ENCODE measurements around the gene RAB36. TPM values are rescaled to one million over a fixed set of nuclear protein-coding genes. Genes with fewer than 3 reads are reported as not detected.

The RAB36 gene
- total RNA-seq, 1 donor from 2014 or later: 3.2 TPM

- no peak for DNase-seq (ENCODE audit: extremely low spot score in 2 of 2)
- Histone ChIP-seq H3K4me1 (peaks cover 12% of the 10 kb centered on the region), H3K27ac (no peak overlapping the region), H3K4me3 (no peak overlapping the region), H3K36me3 (no peaks in the 10 kb centered on the region), H3K9me3 (no peaks in the 10 kb centered on the region), H3K27me3 (no peaks in the 10 kb centered on the region)
- intact Hi-C loops (cut with DNase I): no loop called here
- TF ChIP-seq POLR2A (IDR thresholded peaks at IDR 0.05) (no peak), POLR2AphosphoS5 (IDR thresholded peaks at IDR 0.05; ENCODE audit: insufficient read depth in 1 of 2, low read depth in 1 of 2) (no peak), CTCF (IDR thresholded peaks at IDR 0.05) (no peak)
Observed at GRCh38 chr22:23159291-23159630, 14.0 kb downstream of the RAB36 start.

GRCh38 chr22:23161029-23161428, 15.8 kb downstream of the RAB36 start:
- Histone ChIP-seq H3K27me3 (no peaks in the 10 kb centered on the region), H3K4me3 (no peak overlapping the region), H3K27ac (no peak overlapping the region), H3K9me3 (no peaks in the 10 kb centered on the region), H3K4me1 (peaks cover 13% of the 10 kb centered on the region), H3K36me3 (no peaks in the 10 kb centered on the region)
- DNase-seq (ENCODE audit: extremely low spot score in 2 of 2): no peak
- intact Hi-C loops (cut with DNase I): no loop called here
- TF ChIP-seq CTCF (IDR thresholded peaks at IDR 0.05) (no peak), POLR2A (IDR thresholded peaks at IDR 0.05) (no peak), POLR2AphosphoS5 (IDR thresholded peaks at IDR 0.05; ENCODE audit: insufficient read depth in 1 of 2, low read depth in 1 of 2) (no peak)

GRCh38 chr22:23161574-23161973, 16.3 kb downstream of the RAB36 start:
- DNase-seq (ENCODE audit: extremely low spot score in 2 of 2): no peak
- intact Hi-C loops (cut with DNase I): no loop called here

GRCh38 chr22:23163665-23164064, 18.4 kb downstream of the RAB36 start:
- TF ChIP-seq CTCF (IDR thresholded peaks at IDR 0.05): no peak
- TF ChIP-seq POLR2AphosphoS5 (IDR thresholded peaks at IDR 0.05; ENCODE audit: insufficient read depth in 1 of 2, low read depth in 1 of 2): no peak
- TF ChIP-seq POLR2A (IDR thresholded peaks at IDR 0.05): no peak
- H3K4me3 ChIP-seq: no peak overlapping the region
- no peaks in the 10 kb centered on the region for H3K27me3 ChIP-seq
- no peaks in the 10 kb centered on the region for H3K36me3 ChIP-seq
- H3K27ac ChIP-seq: no peak overlapping the region
- DNase-seq (ENCODE audit: extremely low spot score in 2 of 2): no peak
- intact Hi-C loops (cut with DNase I): no loop called here
- H3K4me1 ChIP-seq: peaks cover 13% of the 10 kb centered on the region
- H3K9me3 ChIP-seq: no peaks in the 10 kb centered on the region

More at GRCh38 chr22:23161574-23161973, 16.3 kb downstream of the RAB36 start:
- Histone ChIP-seq H3K27ac (no peak overlapping the region), H3K36me3 (no peaks in the 10 kb centered on the region), H3K27me3 (no peaks in the 10 kb centered on the region), H3K4me3 (no peak overlapping the region), H3K4me1 (peaks cover 13% of the 10 kb centered on the region), H3K9me3 (no peaks in the 10 kb centered on the region)
- TF ChIP-seq POLR2A (IDR thresholded peaks at IDR 0.05) (no peak), POLR2AphosphoS5 (IDR thresholded peaks at IDR 0.05; ENCODE audit: insufficient read depth in 1 of 2, low read depth in 1 of 2) (no peak), CTCF (IDR thresholded peaks at IDR 0.05) (no peak)

GRCh38 chr22:23164091-23164490, 18.8 kb downstream of the RAB36 start:
- Histone ChIP-seq H3K9me3 (no peaks in the 10 kb centered on the region), H3K4me1 (peaks cover 13% of the 10 kb centered on the region), H3K4me3 (no peak overlapping the region), H3K27ac (no peak overlapping the region), H3K36me3 (no peaks in the 10 kb centered on the region), H3K27me3 (no peaks in the 10 kb centered on the region)
- no peak for TF ChIP-seq POLR2A (IDR thresholded peaks at IDR 0.05)
- TF ChIP-seq POLR2AphosphoS5 (IDR thresholded peaks at IDR 0.05; ENCODE audit: insufficient read depth in 1 of 2, low read depth in 1 of 2): no peak
- no peak for TF ChIP-seq CTCF (IDR thresholded peaks at IDR 0.05)
- no peak for DNase-seq (ENCODE audit: extremely low spot score in 2 of 2)
- intact Hi-C loops (cut with DNase I): no loop called here
